Inflammatory macrophage treated with lipopolysaccharide for 4 hours (primary cell): ENCODE data around the gene HNRNPC.
"Not testable (repeated sequence)": the region's sequence is repeated elsewhere in the genome, so short reads cannot be mapped to it uniquely, and the experiment has no call there.

Experiments
- DNase-seq: peaks from one replicate; pipeline ENCODE4 v3.0.0-alpha.2; 2020

The HNRNPC gene

DNA sequence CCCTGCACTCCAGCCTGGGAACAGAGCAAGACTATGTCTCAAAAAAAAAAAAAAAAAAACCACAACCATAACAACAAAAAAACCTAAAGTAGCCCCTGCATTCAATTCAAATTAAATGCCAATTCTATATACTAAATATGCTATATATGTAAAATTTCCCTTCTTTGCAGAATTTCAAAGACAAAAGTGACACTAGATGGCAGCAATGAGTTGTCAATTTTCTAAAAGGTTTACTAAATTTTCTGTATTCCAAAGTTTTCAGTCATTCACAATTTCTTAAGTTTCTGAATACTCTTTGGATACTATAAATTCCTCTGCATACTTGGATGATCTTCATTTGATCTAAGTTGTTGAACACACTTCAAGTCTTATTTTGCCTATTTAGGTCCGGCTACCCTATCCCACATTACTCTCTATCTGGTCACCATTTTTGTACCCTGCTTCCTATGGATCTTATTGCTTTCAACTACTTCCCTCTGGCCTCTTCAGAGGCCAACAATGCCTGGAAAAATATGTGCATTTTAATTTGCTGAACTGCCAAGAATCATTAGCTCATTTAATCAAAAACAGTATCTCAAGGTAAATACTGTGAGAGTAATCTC is 27.9 kb downstream of the HNRNPC start:
- DNase-seq = peak; percentile 27

DNA sequence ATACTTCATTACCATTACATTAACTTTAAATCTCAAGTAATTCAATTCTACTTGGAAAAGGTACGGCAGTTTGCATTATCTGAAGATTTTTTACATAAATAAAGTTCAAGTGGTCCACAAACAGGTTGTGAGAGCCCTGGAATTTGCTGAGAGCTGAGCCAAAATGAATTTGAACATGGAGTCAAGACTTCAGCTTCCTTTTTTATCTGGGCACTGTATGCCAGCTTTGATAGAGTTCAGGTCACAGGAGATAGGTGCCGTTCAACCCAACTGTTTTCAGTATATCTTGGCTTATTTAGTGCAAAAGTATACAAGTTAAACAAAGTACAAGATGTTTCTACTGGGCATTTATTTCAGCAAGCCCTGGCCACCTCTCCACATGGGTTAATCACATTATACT is 28.8 kb downstream of the HNRNPC start:
- DNase-seq = no peak

DNA sequence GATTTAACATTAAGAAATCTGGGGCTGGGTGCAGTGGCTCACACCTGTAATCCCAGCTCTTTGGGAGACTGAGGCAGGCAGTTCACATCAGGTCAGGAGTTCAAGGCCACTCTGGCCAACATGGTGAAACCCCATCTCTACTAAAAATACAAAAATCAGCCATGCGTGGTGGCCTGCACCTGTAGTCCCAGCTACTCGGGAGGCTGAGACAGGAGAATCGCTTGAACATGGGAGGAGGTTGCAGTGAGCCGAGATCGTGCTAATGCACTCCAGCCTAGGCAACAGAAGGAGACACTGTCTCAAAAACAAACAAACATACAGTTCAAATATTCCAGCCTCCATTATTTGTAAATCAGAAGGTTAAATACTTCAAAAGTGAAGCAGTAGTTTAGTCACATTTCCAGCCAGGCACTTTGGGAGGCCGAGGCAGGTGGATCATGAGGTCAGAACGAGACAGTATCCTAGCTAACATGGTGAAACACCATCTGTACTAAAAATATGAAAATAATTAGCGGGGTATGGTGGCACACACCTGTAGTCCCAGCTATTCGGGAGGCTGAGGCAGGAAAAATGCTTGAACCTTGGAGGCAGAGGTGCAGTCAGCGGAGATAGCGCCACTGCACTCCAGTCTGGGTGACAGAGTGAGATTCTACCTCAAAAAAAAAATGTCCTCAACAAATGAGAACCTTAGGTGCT is 30.3 kb downstream of the HNRNPC start:
- no peak for DNase-seq

DNA sequence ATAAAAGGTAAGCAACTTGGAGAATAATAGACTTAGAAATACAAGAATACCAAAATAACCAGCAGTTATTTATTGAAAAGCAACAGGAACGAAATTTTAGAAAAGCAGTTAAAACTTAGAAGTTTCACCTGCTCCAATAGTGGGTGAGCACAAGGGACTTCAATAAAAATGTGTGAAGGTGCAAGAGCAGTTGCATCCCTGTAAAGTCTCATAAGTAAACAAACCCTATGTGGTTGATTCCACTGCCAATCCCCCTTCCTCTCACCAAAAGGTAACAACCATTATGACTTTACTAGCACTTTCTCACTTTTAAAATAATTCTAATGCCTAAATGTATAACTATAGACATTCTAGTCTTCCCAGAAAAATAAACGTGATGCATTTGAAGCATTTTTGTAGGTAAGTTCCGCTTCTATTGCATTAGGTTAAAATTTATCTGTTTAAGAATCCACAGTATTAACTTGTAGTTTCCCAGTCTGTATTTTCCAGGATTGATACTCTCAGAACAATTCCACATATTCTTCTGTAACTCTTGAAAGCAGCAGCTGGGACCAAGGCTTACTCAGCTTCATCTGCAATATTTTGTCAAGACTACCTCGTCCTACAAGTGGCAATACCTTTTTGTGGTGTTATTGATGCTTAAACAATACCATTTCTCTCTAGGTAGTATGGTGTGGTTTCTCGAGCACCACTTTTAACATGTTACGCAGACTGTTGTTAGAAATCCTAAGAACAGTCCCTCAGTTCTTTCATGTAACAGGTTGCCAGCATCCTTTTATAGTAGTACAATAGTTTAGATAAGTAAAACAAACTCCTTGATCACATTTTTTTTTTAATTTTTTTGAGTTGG is 32.1 kb downstream of the HNRNPC start:
- no peak for DNase-seq

DNA sequence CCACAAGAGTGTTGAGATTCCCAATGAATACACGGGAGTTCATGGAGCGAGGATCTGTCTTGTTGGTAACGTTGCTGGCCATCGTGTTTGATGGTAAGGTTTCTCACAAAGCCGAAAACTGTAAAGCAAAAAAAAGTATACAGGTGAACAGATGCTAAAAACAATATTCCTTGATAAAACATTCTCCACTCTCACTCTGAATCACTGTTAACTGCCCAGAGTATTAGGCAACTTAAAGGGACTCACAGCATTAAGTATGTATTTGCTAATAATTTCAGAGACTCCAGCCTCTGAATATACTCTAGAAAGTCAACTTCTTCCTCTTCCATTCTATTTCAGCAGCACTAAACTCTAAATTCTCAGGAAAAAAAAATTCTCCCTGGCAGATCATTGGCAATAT is 35.1 kb downstream of the HNRNPC start:
- DNase-seq = no peak

DNA sequence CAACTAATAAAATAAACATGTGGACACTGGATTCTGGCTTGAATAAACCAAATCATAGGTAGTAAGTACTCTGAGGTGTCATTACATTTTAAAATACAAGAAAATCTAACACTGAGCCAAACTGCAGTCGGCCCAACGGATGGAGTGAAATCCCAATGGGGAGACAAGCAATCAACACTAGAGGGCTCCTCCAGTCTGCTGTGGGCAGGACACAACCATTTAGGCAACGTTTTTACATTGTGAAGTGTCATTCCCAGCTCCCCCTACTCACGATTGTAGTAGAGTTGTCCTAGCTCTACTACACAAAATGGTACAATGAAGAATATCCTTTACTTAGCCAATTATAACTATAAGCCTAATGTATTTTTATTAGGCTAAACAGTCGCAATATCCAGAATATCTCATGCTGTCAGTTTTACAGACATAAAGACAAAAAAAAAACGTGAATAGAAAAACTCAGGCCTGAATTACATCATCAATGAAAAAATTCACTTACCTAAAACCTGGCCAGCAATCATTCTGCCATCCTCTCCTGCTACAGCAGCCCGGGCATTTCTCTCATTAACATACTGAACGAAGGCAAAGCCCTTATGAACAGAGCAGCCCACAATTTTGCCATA is 35.7 kb downstream of the HNRNPC start:
- no peak for DNase-seq

DNA sequence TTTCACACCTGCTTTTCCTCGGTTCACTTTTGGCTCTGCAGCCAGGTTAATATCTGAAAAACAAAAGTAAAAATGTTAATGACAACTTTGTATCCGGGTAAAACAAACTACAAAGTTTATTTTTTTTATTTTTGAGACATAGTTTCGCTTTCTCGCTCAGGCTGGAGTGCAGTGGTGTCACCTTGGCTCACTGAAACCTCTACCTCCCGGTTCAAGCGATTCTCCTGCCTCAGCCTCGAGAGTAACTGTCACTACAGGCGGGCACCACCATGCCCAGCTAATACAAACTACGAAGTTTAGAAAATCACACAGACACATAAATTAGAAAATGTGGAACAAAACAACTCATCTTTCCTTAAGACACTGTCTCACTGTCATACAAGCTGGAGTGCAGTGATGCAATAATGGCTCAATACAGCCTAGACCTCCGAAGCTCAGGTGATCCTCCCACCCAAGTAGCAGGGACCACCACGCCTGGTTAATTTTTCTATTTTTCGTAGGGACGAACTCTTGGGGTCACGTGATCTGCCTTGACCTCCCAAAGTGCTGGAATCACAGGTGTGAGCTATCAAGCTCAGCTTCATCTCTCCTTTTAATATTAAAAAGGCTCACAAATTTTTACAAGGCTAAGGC is 38.1 kb downstream of the HNRNPC start:
- DNase-seq = no peak

DNA sequence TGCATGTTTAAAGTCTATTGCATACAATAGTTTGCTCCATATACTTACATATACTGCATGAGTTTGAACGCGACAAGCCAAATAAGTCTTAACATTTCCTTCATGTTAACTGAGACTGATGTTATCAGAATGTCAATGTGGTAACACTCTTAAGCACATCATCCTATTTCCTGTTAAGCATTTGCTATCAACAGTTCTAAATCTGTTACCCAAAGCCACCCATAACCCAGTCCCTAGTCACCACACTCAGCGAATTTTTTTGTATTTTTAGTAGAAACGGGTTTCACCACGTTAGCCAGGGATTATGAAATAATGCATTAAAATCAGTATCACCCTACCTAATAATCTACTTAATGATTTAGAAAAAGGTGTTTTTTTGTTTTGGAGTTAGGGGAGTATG is 39.4 kb downstream of the HNRNPC start:
- no peak for DNase-seq

DNA sequence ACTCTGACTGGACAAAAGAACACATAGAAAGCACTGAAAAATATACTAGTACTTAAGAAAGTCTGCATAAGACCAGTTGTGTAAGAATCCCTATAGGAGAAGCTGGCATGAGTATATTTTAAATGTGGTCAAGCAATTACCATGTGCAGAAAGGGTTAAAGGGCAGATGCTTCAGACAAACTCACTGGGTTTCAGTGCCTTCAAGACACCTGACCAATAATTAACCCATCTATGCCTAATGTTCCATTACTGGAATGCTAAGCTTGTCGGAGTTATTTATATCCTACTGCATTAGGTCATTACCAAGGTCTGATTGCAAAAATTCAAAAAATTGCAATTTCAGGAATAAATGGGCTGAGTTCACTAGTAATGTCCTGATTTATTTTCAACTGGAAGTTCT is 41.3 kb downstream of the HNRNPC start:
- no peak for DNase-seq

DNA sequence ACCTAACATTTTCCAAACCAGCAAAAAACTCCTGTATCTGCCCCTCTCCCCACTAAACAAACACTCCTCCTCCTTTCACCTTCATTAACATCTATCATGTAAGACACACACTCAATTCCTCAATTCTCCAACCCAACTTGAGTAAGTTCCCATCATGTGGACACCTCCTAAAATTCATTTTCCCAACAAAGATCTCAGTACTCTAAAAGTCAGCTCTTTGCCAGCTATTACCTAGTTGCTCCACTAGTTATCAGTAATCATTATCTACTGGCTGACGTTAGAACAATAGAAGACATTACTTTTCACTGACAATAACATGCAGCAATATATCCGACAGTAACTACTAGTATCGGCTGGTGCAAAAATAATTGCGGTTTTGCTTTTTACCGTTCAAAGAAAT is 42.1 kb downstream of the HNRNPC start:
- DNase-seq = no peak

DNA sequence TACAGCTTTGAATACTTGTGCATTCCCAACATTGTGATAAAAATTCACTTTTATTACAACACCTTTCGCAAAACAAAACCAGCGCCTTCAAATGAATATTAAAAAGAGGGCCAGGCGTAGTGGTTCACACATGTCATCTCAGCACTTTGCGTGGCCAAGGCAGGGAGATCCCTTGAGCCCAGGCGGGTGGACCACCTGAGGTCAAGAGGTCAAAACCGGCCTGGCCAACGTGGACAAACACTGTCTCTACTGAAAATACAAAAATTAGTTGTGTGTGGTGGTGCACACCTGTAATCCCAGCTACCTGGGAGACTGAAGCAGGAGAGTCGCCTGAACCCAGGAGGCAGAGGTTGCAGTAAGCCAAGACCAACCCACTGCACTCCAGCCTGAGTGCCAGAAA is 42.8 kb downstream of the HNRNPC start:
- DNase-seq = no peak

DNA sequence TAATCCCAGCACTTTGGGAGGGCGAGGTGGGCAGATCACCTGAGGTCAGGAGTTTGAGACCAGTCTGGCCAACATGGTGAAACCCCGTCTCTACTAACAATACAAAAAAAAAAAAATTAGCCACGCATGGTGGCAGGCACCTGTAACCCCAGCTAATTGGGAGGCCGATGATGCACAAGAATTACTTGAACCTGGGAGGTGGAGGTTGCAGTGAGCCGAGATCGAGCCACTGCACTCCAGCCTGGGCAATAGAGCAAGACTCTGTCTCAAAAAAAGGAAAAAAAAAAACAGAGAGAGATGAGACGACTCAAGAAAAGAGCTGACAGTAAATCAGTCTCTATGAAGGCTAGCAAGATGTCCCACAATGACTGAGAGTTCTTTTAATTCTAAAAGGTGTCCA is 44.1 kb downstream of the HNRNPC start:
- not testable (repeated sequence) for DNase-seq

DNA sequence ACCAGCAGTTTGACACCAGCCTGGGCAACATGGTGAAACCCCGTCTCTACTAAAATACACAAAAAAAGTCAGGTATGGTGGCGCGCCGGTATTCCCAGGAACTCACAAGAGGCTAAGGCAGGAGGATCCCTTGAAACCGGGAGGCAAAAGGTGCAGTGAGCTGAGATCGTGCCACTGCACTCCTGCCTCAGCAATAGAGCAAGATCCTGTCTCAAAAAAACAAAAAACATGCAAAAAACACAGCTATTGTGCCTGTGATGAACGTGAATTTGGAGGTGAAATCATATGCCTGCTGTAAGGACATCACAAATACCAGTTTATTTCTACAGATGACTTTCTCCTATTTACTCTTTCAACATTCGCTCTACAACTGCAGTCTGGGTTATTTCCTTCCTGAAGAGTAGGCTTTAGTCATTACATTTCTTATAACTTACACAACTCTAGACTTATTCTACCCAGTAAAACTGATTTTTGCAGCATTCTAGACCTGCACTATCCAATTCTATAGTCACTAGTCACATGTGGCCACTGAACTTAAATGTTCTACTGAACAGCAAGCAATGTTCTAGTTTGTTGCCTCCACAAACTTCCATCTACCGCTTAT is 48.3 kb downstream of the HNRNPC start:
- DNase-seq = no peak

DNA sequence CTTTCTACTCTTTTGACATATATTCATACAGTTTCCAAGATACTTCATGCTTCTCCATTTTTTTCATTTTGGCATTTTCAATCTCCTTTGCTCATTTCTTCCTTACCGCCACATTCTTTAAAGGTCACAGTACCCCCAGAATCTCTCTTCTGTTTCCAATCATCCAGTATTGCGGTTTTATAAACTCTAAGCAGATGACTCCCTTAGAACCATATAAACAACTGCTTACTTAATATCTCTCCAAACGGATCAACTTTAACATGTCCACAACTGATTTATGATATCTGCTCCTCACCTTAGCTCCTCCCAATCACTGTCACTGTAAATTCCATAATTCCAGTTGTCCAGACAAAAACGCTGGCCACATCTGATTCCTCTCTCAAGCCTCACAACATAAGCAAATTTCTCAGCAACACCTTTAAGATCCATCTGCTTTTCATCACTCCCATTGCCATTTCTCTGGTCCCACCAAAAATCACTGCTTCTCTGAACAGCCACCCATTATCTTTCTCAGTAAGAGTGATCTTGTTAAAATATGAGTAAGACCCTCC is 49.6 kb downstream of the HNRNPC start:
- no peak for DNase-seq

DNA sequence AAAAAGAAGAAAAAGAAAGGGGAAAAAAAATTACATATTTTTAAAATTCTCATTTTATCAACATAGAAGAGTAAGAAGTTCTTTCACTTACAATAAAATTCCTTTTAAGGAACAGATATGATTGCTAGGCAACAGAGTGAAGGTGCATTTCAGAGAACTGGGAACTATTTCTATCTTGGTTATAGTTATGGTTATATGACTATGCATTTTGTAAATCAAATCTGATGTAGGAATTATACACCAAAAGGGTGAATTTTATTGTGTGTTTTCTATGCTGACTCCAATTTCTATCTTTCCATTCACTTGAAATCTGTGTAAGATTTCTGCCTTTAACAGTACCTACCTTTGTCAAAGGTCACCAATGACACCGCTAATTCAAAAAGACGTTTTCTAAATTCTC is 50.1 kb downstream of the HNRNPC start:
- DNase-seq = no peak

DNA sequence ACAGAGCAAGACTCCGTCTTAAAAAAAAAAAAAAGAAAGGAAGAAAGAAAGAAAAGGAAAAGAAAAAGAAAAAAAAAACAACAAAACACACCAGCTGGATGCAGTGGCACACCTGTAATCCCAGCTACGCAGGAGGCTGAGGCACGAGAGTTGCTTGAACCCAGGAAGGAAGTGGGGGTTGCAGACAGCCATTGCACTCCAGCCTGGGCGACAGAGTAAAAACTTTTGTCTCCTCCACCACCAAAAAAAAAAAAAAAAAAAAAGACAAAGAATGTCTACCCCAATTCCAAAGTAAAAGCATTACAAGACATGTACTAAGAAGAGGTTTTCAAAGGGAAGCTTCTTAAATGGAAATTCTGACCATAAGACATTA is 53.4 kb downstream of the HNRNPC start:
- no peak for DNase-seq

DNA sequence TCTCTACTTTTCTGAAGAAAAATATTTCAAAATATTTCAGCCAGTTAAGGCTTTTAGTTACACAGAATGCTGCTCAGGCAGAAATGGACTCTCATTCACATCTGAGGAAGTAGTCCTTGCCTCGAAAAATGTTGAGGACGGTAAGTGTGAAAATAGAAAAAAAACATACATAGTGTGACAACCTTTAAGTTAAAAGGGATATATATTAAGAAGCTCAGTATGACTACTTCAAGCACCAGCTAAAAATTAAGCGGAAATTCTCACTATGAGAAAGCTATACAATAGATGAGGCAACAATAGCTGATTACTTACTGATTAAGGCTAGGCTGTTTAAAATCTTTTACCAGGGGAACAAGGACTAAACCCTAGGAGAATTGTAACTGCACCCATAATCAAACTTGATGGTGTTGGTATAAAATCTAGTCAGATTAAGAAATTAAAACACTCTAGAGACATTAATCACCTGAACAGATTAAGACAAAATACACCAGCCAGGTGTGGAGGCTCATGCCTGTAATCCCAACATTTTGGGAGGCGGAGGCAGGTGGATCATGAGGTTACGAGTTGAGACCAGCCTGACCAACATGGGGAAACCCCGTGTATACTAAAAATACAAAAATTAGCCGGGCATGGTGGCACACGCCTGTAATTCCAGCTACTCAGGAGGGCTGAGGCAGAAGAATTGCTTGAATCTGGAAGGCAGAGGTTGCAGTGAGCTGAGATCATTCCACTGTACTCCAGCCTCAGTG is 53.9 kb downstream of the HNRNPC start:
- no peak for DNase-seq

DNA sequence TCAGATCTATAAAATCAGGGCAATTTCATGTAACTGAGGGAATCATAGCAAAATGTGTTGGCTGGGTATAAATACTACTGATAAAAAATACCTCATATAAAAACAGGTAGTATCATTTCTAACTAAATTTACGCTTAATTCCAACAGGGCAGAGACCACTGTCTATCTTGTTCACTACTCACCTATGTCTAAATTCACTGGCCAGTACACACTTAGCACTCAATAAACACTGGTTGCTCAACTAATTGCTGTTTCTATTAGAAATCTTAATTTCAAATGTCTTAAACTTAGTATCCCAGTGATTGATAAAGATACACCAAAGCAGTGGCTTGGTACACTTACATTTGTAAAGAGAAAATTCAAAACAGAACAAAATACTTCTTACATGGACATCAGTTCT is 55.6 kb downstream of the HNRNPC start:
- no peak for DNase-seq

DNA sequence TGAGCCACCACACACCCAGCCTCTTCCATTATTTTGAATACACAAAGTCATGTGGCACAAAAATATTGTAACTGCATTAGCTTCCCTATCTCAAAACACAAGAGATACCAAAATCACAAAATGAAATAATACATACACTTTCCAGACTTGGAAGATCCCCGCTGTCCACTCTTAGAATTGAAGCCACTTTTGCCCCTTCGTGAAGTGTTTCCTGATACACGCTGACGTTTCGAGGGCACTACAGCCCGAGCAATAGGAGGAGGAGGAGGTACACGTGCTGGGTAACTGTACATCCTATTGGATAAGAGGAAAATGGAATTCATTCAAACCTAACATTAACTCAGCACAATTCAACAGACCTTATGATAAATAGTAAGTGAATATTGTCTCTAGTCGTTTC is 56.4 kb downstream of the HNRNPC start:
- not testable (repeated sequence) for DNase-seq

DNA sequence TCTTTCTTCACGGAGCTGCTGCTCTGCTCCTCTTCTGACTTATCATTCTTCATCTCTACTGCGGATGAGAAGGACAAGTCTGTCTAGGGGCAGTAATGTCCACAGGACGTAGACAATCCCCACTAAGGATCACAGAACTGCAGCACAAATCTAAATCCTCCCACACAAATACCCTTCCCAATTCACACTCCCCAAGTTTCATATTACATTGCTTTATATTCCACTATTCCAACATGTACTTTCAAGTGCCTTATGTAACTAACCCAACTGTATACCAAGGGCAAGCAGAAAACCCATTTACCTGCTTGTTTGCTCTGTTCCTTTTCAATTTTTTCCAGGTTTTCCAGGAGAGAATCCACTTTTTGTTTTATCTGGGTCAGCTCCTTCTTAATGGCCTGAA is 57.7 kb downstream of the HNRNPC start:
- no peak for DNase-seq

DNA sequence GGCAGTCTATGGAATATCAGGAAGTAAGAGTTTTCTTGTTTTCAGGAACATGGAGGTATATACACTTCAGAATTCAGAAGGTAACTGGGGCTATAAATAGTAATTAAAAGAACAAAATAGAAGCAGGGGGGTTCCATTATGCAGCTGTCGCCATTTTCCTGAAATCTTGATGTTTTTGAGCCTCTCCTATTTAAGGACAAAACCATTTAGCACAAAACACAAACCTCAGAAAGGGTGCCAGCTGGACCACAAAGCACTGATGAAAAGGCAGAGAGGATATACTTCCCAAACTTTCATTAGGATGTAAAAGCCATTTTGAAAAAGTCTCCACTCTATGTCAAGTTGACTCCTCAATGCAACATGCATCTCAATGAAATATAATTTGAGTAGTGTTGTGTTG is 59.2 kb downstream of the HNRNPC start:
- DNase-seq = no peak

DNA sequence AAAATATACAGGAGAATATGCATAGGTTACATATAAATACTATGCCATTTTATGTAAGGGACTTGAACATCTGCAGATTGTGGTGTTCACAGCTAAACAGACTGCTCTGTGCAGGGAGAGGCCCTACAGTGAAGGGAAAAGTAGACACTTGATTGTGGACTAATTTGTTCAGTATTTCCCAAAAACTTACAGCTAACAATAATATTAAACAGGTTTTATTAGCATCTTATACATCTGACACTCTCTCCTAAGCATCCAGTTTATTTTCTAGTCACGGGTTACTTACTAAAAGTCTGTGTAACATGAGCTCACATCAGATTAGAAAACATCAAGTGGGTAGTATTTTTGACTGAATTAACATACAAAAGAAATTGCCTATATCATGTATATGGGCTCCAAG is 60.1 kb downstream of the HNRNPC start:
- no peak for DNase-seq
